ENCODE measurements around the gene TMEM213. TPM values are rescaled to one million over a fixed set of nuclear protein-coding genes. Genes with fewer than 3 reads are reported as not detected.

Gene TMEM213
- total RNA-seq, 4 donors from 2014 or later = 0.25 TPM; not detected in 3

DNA sequence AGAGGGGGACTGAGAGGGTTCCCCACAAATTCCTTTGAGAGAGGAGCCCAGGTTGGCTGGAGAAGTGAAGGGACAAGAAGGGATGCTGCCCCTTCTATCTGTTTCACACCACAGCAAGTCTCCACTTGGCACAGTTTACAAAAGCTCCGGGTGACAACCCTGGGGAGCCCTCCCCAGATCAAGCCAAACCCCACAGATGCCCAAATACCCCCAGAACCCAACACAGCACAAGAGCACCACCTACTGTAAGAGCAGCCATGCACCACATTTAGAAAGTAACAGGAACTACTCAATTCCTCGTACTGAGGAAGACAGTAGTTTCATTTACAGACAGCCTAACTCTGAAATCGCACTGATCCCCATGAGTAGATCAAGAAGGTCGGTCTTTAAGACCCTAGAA, 68.0 kb downstream of the TMEM213 start:
- no peak overlapping the region for H3K4me3 ChIP-seq
- TF ChIP-seq POLR2AphosphoS5 (IDR thresholded peaks at IDR 0.05) (no peak), POLR2A (IDR thresholded peaks at IDR 0.05) (no peak), EP300 (IDR thresholded peaks at IDR 0.05) (no peak)
- TF ChIP-seq, protein P1, sequence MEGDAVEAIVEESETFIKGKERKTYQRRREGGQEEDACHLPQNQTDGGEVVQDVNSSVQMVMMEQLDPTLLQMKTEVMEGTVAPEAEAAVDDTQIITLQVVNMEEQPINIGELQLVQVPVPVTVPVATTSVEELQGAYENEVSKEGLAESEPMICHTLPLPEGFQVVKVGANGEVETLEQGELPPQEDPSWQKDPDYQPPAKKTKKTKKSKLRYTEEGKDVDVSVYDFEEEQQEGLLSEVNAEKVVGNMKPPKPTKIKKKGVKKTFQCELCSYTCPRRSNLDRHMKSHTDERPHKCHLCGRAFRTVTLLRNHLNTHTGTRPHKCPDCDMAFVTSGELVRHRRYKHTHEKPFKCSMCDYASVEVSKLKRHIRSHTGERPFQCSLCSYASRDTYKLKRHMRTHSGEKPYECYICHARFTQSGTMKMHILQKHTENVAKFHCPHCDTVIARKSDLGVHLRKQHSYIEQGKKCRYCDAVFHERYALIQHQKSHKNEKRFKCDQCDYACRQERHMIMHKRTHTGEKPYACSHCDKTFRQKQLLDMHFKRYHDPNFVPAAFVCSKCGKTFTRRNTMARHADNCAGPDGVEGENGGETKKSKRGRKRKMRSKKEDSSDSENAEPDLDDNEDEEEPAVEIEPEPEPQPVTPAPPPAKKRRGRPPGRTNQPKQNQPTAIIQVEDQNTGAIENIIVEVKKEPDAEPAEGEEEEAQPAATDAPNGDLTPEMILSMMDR (IDR thresholded peaks at IDR 0.05) = no peak
- H3K4me1 ChIP-seq = no peaks in the 10 kb centered on the region
- WGBS, 2 donors (ENCODE audit: low coverage in 1 of 2) = 72 to 81% methylated on average over 3 to 4 of the region's 4 CpGs
- no peak for ATAC-seq
- H3K36me3 ChIP-seq = peaks cover 0 to 53% of the 10 kb centered on the region in 2 donors
- no peaks in the 10 kb centered on the region for H3K27me3 ChIP-seq
- H3K27ac ChIP-seq = no peak overlapping the region
- no peaks in the 10 kb centered on the region for H3K9me3 ChIP-seq

GRCh38 chr7:138866353-138866752, 68.6 kb downstream of the TMEM213 start:
- no peaks in the 10 kb centered on the region for H3K4me1 ChIP-seq
- ATAC-seq = no peak
- 92 to 98% methylated on average over 8 to 9 of the region's 9 CpGs for WGBS, 2 donors (ENCODE audit: low coverage in 1 of 2)

GRCh38 chr7:138867744-138868143, 70.0 kb downstream of the TMEM213 start:
- H3K27me3 ChIP-seq = no peaks in the 10 kb centered on the region
- TF ChIP-seq POLR2A (IDR thresholded peaks at IDR 0.05) = no peak
- no peak for TF ChIP-seq POLR2AphosphoS5 (IDR thresholded peaks at IDR 0.05)
- TF ChIP-seq, protein P1 (IDR thresholded peaks at IDR 0.05) = no peak
- no peak for TF ChIP-seq EP300 (IDR thresholded peaks at IDR 0.05)
- no peaks in the 10 kb centered on the region for H3K9me3 ChIP-seq
- no peak overlapping the region for H3K4me3 ChIP-seq
- no peak overlapping the region for H3K27ac ChIP-seq
- no peak for ATAC-seq
- no peaks in the 10 kb centered on the region for H3K4me1 ChIP-seq
- peaks cover 0 to 51% of the 10 kb centered on the region in 2 donors for H3K36me3 ChIP-seq
- 63% methylated on average over 1 of the region's 19 CpGs; no CpG with 5 or more reads in 1 of the 2 donors for WGBS, 2 donors (ENCODE audit: low coverage in 1 of 2)

More at GRCh38 chr7:138866353-138866752, 68.6 kb downstream of the TMEM213 start:
- Histone ChIP-seq H3K27ac (no peak overlapping the region), H3K9me3 (no peaks in the 10 kb centered on the region), H3K27me3 (no peaks in the 10 kb centered on the region), H3K36me3 (peaks cover 0 to 51% of the 10 kb centered on the region in 2 donors), H3K4me3 (no peak overlapping the region)
- no peak for TF ChIP-seq POLR2AphosphoS5 (IDR thresholded peaks at IDR 0.05)
- TF ChIP-seq, protein P1 (IDR thresholded peaks at IDR 0.05) = no peak
- TF ChIP-seq POLR2A (IDR thresholded peaks at IDR 0.05) = no peak
- no peak for TF ChIP-seq EP300 (IDR thresholded peaks at IDR 0.05)

DNA sequence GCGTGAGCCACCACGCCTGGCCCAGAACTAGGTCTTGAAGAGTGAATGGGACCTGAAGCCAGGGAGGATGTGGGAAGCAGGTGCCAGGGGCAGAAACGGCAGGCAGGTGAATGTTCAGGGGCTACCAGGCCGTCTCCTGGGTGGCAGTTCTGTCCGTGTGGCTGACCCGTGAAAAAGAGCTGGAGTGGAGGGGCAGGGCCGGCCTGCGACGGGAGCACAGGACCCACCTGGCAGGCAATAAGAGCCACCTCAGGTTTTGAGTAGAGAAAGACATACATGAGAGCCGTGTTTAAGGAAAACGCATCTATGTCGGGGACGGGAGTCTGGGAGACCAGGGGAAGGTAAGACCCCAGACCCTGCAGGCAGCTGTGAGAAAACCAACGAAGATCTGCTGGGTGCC, 70.9 kb downstream of the TMEM213 start:
- H3K4me3 ChIP-seq = no peak overlapping the region
- WGBS, 2 donors (ENCODE audit: low coverage in 1 of 2) = 90 to 100% methylated on average over 1 to 5 of the region's 14 CpGs
- TF ChIP-seq POLR2A (IDR thresholded peaks at IDR 0.05) (no peak), EP300 (IDR thresholded peaks at IDR 0.05) (no peak), POLR2AphosphoS5 (IDR thresholded peaks at IDR 0.05) (no peak)
- TF ChIP-seq, protein P1 (IDR thresholded peaks at IDR 0.05) = no peak
- H3K27me3 ChIP-seq = no peaks in the 10 kb centered on the region
- no peak overlapping the region for H3K27ac ChIP-seq
- H3K4me1 ChIP-seq = no peaks in the 10 kb centered on the region
- no peaks in the 10 kb centered on the region for H3K9me3 ChIP-seq
- peaks cover 0 to 45% of the 10 kb centered on the region in 2 donors for H3K36me3 ChIP-seq
- no peak for ATAC-seq

- Histone ChIP-seq H3K27me3 (no peaks in the 10 kb centered on the region), H3K36me3 (peaks cover 0 to 41% of the 10 kb centered on the region in 2 donors), H3K9me3 (no peaks in the 10 kb centered on the region), H3K27ac (no peak overlapping the region), H3K4me1 (no peaks in the 10 kb centered on the region), H3K4me3 (no peak overlapping the region)
- 96 to 100% methylated on average over 1 to 8 of the region's 30 CpGs for WGBS, 2 donors (ENCODE audit: low coverage in 1 of 2)
- TF ChIP-seq, protein P1 (IDR thresholded peaks at IDR 0.05) = no peak
- TF ChIP-seq POLR2A (IDR thresholded peaks at IDR 0.05) = no peak
- TF ChIP-seq POLR2AphosphoS5 (IDR thresholded peaks at IDR 0.05) = no peak
- TF ChIP-seq EP300 (IDR thresholded peaks at IDR 0.05) = no peak
- no peak for ATAC-seq
Observed at GRCh38 chr7:138869353-138869752, 71.6 kb downstream of the TMEM213 start.

All from gastroesophageal sphincter (tissue), 4 donors.